ENCODE measurements around the gene GOPC.

GRCh38 chr6:117536317-117536716 lies 66.0 kb downstream of the GOPC start:
- TF ChIP-seq POLR2A (IDR thresholded peaks at IDR 0.05) (no peak), CTCF (IDR thresholded peaks at IDR 0.05) (no peak), EP300 (IDR thresholded peaks at IDR 0.05) (no peak), POLR2AphosphoS5 (IDR thresholded peaks at IDR 0.05) (no peak)
